ENCODE data around the gene CASP2. TPM values are rescaled to one million over a fixed set of nuclear protein-coding genes. Genes with fewer than 3 reads are reported as not detected.

Gene CASP2
- total and polyA plus RNA-seq, 4 donors = 3.4 to 11.3 (median 4.1) TPM

- Histone ChIP-seq H3K4me3 (ENCODE audit: low read depth in 1 of 3, low read length in 3 of 3) (no peak overlapping the region), H3K36me3 (ENCODE audit: control insufficient read depth in 4 of 4, insufficient read depth in 3 of 4, low read depth in 1 of 4, low read length in 3 of 4) (no peaks in the 10 kb centered on the region), H3K27ac (ENCODE audit: low read depth in 1 of 2, low read length in 2 of 2) (no peak overlapping the region), H3K4me1 (ENCODE audit: control insufficient read depth in 4 of 4, insufficient read depth in 4 of 4, low read length in 3 of 4) (peaks cover 5 to 29% (median 20%) of the 10 kb centered on the region in 4 donors), H3K9me3 (ENCODE audit: control insufficient read depth in 4 of 4, low read length in 3 of 4) (no peaks in the 10 kb centered on the region), H3K9ac (ENCODE audit: low read depth in 1 of 2, low read length in 2 of 2) (no peak overlapping the region), H3K27me3 (ENCODE audit: control insufficient read depth in 4 of 4, insufficient read depth in 4 of 4, low read length in 3 of 4) (no peaks in the 10 kb centered on the region)
- DNase-seq (ENCODE audit: low spot score) = no peak
- WGBS = 47% methylated on average over 3 of the region's 3 CpGs
- TF ChIP-seq FOXA2 (IDR thresholded peaks at IDR 0.05) (no peak), CTCF (IDR thresholded peaks at IDR 0.05; ENCODE audit: low read depth, low read length, missing input control) (no peak), EGR1 (IDR thresholded peaks at IDR 0.05; ENCODE audit: low read depth in 2 of 2) (no peak), GABPA (IDR thresholded peaks at IDR 0.05 in 1 of 2, conservative IDR thresholded peaks at IDR 0.05 in 1 of 2) (no peak), HNF4G (IDR thresholded peaks at IDR 0.05) (no peak), NR2F2 (IDR thresholded peaks at IDR 0.05) (no peak), RXRA (IDR thresholded peaks at IDR 0.05) (no peak), JUND (IDR thresholded peaks at IDR 0.05) (no peak), YY1 (IDR thresholded peaks at IDR 0.05) (no peak), MAX (IDR thresholded peaks at IDR 0.05) (no peak), TAF1 (conservative IDR thresholded peaks at IDR 0.05) (no peak)
Observed at GRCh38 chr7:143243614-143244013, 44.5 kb upstream of the CASP2 start.

- H3K27me3 ChIP-seq (ENCODE audit: control insufficient read depth in 4 of 4, insufficient read depth in 4 of 4, low read length in 3 of 4) = no peaks in the 10 kb centered on the region
- no peak overlapping the region for H3K9ac ChIP-seq (ENCODE audit: low read depth in 1 of 2, low read length in 2 of 2)
- no peaks in the 10 kb centered on the region for H3K9me3 ChIP-seq (ENCODE audit: control insufficient read depth in 4 of 4, low read length in 3 of 4)
- H3K36me3 ChIP-seq (ENCODE audit: control insufficient read depth in 4 of 4, insufficient read depth in 3 of 4, low read depth in 1 of 4, low read length in 3 of 4) = no peaks in the 10 kb centered on the region
- H3K4me1 ChIP-seq (ENCODE audit: control insufficient read depth in 4 of 4, insufficient read depth in 4 of 4, low read length in 3 of 4) = peaks cover 8 to 36% (median 24%) of the 10 kb centered on the region in 4 donors
- TF ChIP-seq YY1 (IDR thresholded peaks at IDR 0.05) (no peak), MAX (IDR thresholded peaks at IDR 0.05) (no peak), JUND (IDR thresholded peaks at IDR 0.05) (no peak), TAF1 (conservative IDR thresholded peaks at IDR 0.05) (no peak), EGR1 (IDR thresholded peaks at IDR 0.05; ENCODE audit: low read depth in 2 of 2) (no peak), FOXA2 (IDR thresholded peaks at IDR 0.05) (no peak), ATF3 (IDR thresholded peaks at IDR 0.05) (no peak), NR2F2 (IDR thresholded peaks at IDR 0.05) (no peak), FOXA1 (IDR thresholded peaks at IDR 0.05) (no peak), RXRA (IDR thresholded peaks at IDR 0.05) (no peak), REST (IDR thresholded peaks at IDR 0.05) (no peak), CTCF (IDR thresholded peaks at IDR 0.05; ENCODE audit: low read depth, low read length, missing input control) (no peak)
- DNase-seq (ENCODE audit: low spot score) = no peak
- no peak overlapping the region for H3K27ac ChIP-seq (ENCODE audit: low read depth in 1 of 2, low read length in 2 of 2)
- 11% methylated on average over 1 of the region's 1 CpG for WGBS
- H3K4me3 ChIP-seq (ENCODE audit: low read depth in 1 of 3, low read length in 3 of 3) = no peak overlapping the region
Observed at GRCh38 chr7:143244321-143244720, 43.8 kb upstream of the CASP2 start.

All from liver (tissue), 9 donors.